ENCODE measurements around the gene RSPH9.
"Not testable (repeated sequence)": the region's sequence is repeated elsewhere in the genome, so short reads cannot be mapped to it uniquely, and the experiment has no call there.

The RSPH9 gene

DNA sequence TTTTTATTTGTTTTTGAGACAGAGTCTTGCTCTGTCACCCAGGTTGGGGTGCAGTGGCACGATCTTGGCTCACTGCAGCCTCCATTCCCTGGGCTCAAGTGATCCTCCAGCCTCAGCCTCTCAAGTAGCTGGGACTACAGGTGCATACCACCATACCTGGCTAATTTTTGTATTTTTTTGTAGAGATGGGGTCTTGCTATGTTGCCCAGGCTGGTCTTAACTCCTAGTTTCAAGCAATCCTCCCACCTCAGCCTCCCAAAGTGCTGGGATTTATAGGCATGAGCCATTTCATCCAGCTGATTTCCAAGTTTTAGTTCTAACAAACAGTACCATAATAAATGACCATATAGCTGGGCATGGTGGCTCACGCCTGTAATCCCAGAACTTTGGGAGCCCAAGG is 8.0 kb downstream of the RSPH9 start:
- not testable (repeated sequence) for H3K79me1 ChIP-seq (ENCODE audit: low read depth, low read length); H2BK120ac ChIP-seq (ENCODE audit: low read depth, low read length); H4K91ac ChIP-seq (ENCODE audit: low read depth, low read length, poor library complexity); H3K18ac ChIP-seq (ENCODE audit: low read length); H4K8ac ChIP-seq (ENCODE audit: low read depth, low read length); DNase-seq (ENCODE audit: low spot score); H3K4ac ChIP-seq (ENCODE audit: low read length); H3K27me3 ChIP-seq (ENCODE audit: control insufficient read depth in 3 of 3, insufficient read depth in 3 of 3, low read depth in 1 of 3, low read length in 3 of 3); H2BK12ac ChIP-seq (ENCODE audit: low read length); H3K14ac ChIP-seq (ENCODE audit: low read length); H2AK5ac ChIP-seq (ENCODE audit: low read depth, low read length); H3K23ac ChIP-seq (ENCODE audit: low read depth, low read length, poor library complexity); H3K9ac ChIP-seq (ENCODE audit: low read depth, low read length, poor library complexity); H3K4me2 ChIP-seq (ENCODE audit: insufficient read depth, low read length, poor library complexity, severe bottlenecking); H3K4me1 ChIP-seq (ENCODE audit: control insufficient read depth in 2 of 2, insufficient read depth in 1 of 2, low read depth in 1 of 2, low read length in 2 of 2); H3K4me3 ChIP-seq (ENCODE audit: low read length in 2 of 2); H3K36me3 ChIP-seq (replicated peaks in 1 of 2; ENCODE audit: control insufficient read depth in 2 of 2, insufficient read depth in 2 of 2, low read length in 2 of 2); H2BK15ac ChIP-seq (ENCODE audit: low read length); H2AFZ ChIP-seq (ENCODE audit: low read length); H3K9me3 ChIP-seq (replicated peaks in 1 of 2; ENCODE audit: control insufficient read depth in 2 of 2, insufficient read depth in 1 of 2, low read depth in 1 of 2, low read length in 2 of 2); H2BK5ac ChIP-seq (ENCODE audit: low read length); H3K27ac ChIP-seq (replicated peaks; ENCODE audit: low read length)
- WGBS, 2 donors (ENCODE audit: extremely low coverage in 2 of 2, insufficient read length in 2 of 2, insufficient replicate concordance in 1 of 2) = no CpG with 5 or more reads among the region's 2 CpGs

DNA sequence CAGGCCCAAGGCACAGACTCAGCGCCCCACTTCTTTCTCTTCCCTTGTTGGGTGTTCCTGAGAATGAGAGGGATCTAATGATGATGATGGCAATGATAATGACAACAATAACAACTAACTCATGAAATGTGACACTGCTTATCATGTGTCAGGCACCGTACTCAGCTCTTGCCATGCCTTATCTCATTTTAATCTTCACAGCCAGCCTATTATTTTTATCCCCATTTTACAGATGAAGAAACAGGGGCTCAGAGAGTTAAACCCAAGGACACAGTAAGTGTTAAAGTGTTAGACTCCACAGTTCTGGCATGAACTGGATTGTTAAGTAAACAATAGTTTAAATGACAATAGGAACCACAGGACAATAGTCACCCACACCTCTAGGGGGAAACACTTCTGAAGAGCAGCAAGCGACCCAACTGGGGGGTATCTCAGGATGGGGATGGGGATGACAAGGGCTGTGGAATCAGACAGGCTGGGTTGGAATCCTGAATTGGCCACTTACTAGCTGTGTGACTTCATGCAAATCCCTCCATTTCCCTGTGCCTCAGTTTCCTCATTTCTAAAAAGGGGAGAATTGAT is 12.5 kb downstream of the RSPH9 start:
- no peak overlapping the region for H3K4ac ChIP-seq (ENCODE audit: low read length)
- no peak for DNase-seq (ENCODE audit: low spot score)
- no peak overlapping the region for H2AFZ ChIP-seq (ENCODE audit: low read length)
- H3K4me2 ChIP-seq (ENCODE audit: insufficient read depth, low read length, poor library complexity, severe bottlenecking) = no peak overlapping the region
- no peak overlapping the region for H2BK120ac ChIP-seq (ENCODE audit: low read depth, low read length)
- peaks cover 0 to 3% of the 10 kb centered on the region in 2 donors for H3K4me1 ChIP-seq (ENCODE audit: control insufficient read depth in 2 of 2, insufficient read depth in 1 of 2, low read depth in 1 of 2, low read length in 2 of 2)
- H3K79me1 ChIP-seq (ENCODE audit: low read depth, low read length) = no peaks in the 10 kb centered on the region
- no peak overlapping the region for H4K91ac ChIP-seq (ENCODE audit: low read depth, low read length, poor library complexity)
- H3K14ac ChIP-seq (ENCODE audit: low read length) = no peak overlapping the region
- H3K23ac ChIP-seq (ENCODE audit: low read depth, low read length, poor library complexity) = no peak overlapping the region
- H3K36me3 ChIP-seq (replicated peaks in 1 of 2; ENCODE audit: control insufficient read depth in 2 of 2, insufficient read depth in 2 of 2, low read length in 2 of 2) = no peaks in the 10 kb centered on the region
- no peak overlapping the region for H3K18ac ChIP-seq (ENCODE audit: low read length)
- no peak overlapping the region for H3K9ac ChIP-seq (ENCODE audit: low read depth, low read length, poor library complexity)
- no peak overlapping the region for H4K8ac ChIP-seq (ENCODE audit: low read depth, low read length)
- H3K4me3 ChIP-seq (ENCODE audit: low read length in 2 of 2) = no peak overlapping the region
- no peaks in the 10 kb centered on the region for H3K27me3 ChIP-seq (ENCODE audit: control insufficient read depth in 3 of 3, insufficient read depth in 3 of 3, low read depth in 1 of 3, low read length in 3 of 3)
- no peak overlapping the region for H2AK5ac ChIP-seq (ENCODE audit: low read depth, low read length)
- peaks cover 0 to 2% of the 10 kb centered on the region in 2 donors for H3K9me3 ChIP-seq (replicated peaks in 1 of 2; ENCODE audit: control insufficient read depth in 2 of 2, insufficient read depth in 1 of 2, low read depth in 1 of 2, low read length in 2 of 2)
- H2BK15ac ChIP-seq (ENCODE audit: low read length) = no peak overlapping the region
- no peak overlapping the region for H3K27ac ChIP-seq (replicated peaks; ENCODE audit: low read length)
- WGBS, 2 donors (ENCODE audit: extremely low coverage in 2 of 2, insufficient read length in 2 of 2, insufficient replicate concordance in 1 of 2) = no CpG with 5 or more reads among the region's 3 CpGs
- H2BK5ac ChIP-seq (ENCODE audit: low read length) = no peak overlapping the region
- no peak overlapping the region for H2BK12ac ChIP-seq (ENCODE audit: low read length)

DNA sequence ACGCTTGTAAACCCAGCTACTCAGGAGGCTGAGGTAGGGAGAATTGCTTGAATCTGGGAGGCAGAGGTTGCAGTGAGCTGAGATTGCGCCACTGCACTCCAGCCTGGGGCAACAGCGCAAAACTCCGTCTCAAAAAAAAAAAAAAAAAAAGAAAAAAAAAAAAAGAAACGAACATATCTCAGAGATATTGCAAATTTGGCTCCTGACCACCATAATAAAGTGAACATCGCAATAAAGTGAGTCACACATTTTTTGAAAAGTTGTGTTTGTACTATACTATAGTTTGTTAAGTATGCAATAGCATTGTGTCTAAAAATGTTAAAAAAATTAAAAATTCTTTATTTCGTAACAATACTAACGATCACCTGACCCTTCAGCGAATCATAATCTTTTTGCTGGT is 13.3 kb downstream of the RSPH9 start:
- no peak overlapping the region for H3K4ac ChIP-seq (ENCODE audit: low read length)
- H2AFZ ChIP-seq (ENCODE audit: low read length) = no peak overlapping the region
- H2BK120ac ChIP-seq (ENCODE audit: low read depth, low read length) = no peak overlapping the region
- no peak overlapping the region for H3K23ac ChIP-seq (ENCODE audit: low read depth, low read length, poor library complexity)
- H4K8ac ChIP-seq (ENCODE audit: low read depth, low read length) = no peak overlapping the region
- H2BK5ac ChIP-seq (ENCODE audit: low read length) = no peak overlapping the region
- no peak overlapping the region for H3K4me3 ChIP-seq (ENCODE audit: low read length in 2 of 2)
- peaks cover 0 to 2% of the 10 kb centered on the region in 2 donors for H3K9me3 ChIP-seq (replicated peaks in 1 of 2; ENCODE audit: control insufficient read depth in 2 of 2, insufficient read depth in 1 of 2, low read depth in 1 of 2, low read length in 2 of 2)
- DNase-seq (ENCODE audit: low spot score) = no peak
- no peak overlapping the region for H3K4me2 ChIP-seq (ENCODE audit: insufficient read depth, low read length, poor library complexity, severe bottlenecking)
- no peak overlapping the region for H3K14ac ChIP-seq (ENCODE audit: low read length)
- no peak overlapping the region for H2AK5ac ChIP-seq (ENCODE audit: low read depth, low read length)
- H3K27ac ChIP-seq (replicated peaks; ENCODE audit: low read length) = no peak overlapping the region
- no CpG with 5 or more reads among the region's 9 CpGs for WGBS, 2 donors (ENCODE audit: extremely low coverage in 2 of 2, insufficient read length in 2 of 2, insufficient replicate concordance in 1 of 2)
- no peaks in the 10 kb centered on the region for H3K27me3 ChIP-seq (ENCODE audit: control insufficient read depth in 3 of 3, insufficient read depth in 3 of 3, low read depth in 1 of 3, low read length in 3 of 3)
- no peak overlapping the region for H2BK15ac ChIP-seq (ENCODE audit: low read length)
- H2BK12ac ChIP-seq (ENCODE audit: low read length) = no peak overlapping the region
- H3K4me1 ChIP-seq (ENCODE audit: control insufficient read depth in 2 of 2, insufficient read depth in 1 of 2, low read depth in 1 of 2, low read length in 2 of 2) = peaks cover 0 to 3% of the 10 kb centered on the region in 2 donors
- H3K9ac ChIP-seq (ENCODE audit: low read depth, low read length, poor library complexity) = no peak overlapping the region
- H3K79me1 ChIP-seq (ENCODE audit: low read depth, low read length) = no peaks in the 10 kb centered on the region
- no peaks in the 10 kb centered on the region for H3K36me3 ChIP-seq (replicated peaks in 1 of 2; ENCODE audit: control insufficient read depth in 2 of 2, insufficient read depth in 2 of 2, low read length in 2 of 2)
- no peak overlapping the region for H4K91ac ChIP-seq (ENCODE audit: low read depth, low read length, poor library complexity)
- H3K18ac ChIP-seq (ENCODE audit: low read length) = no peak overlapping the region

DNA sequence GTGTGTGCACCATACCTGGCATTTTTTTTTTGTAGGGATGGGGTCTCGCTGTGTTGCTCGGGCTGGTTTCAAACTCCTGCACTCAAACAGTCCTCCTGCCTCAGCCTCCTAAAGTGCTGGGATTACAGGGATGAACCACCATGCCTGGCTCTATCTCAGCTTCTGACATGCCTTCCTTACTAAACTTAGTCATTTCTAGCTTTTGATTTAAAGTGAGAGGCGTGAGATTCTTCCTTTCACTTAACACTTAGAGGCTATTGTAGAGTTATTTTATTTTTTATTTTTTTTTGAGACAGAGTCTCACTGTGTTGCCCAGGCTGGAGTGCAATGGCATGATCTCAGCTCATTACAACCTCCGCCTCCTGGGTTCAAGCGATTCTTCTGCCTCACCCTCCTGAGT is 18.1 kb downstream of the RSPH9 start:
- not testable (repeated sequence) for H3K4me1 ChIP-seq (ENCODE audit: control insufficient read depth in 2 of 2, insufficient read depth in 1 of 2, low read depth in 1 of 2, low read length in 2 of 2); H3K14ac ChIP-seq (ENCODE audit: low read length); H3K27me3 ChIP-seq (ENCODE audit: control insufficient read depth in 3 of 3, insufficient read depth in 3 of 3, low read depth in 1 of 3, low read length in 3 of 3); H3K36me3 ChIP-seq (replicated peaks in 1 of 2; ENCODE audit: control insufficient read depth in 2 of 2, insufficient read depth in 2 of 2, low read length in 2 of 2); H3K4ac ChIP-seq (ENCODE audit: low read length); H4K8ac ChIP-seq (ENCODE audit: low read depth, low read length); H2BK120ac ChIP-seq (ENCODE audit: low read depth, low read length); H2BK15ac ChIP-seq (ENCODE audit: low read length); H3K27ac ChIP-seq (replicated peaks; ENCODE audit: low read length); H2BK12ac ChIP-seq (ENCODE audit: low read length); H4K91ac ChIP-seq (ENCODE audit: low read depth, low read length, poor library complexity); H3K9me3 ChIP-seq (replicated peaks in 1 of 2; ENCODE audit: control insufficient read depth in 2 of 2, insufficient read depth in 1 of 2, low read depth in 1 of 2, low read length in 2 of 2); H2BK5ac ChIP-seq (ENCODE audit: low read length); H2AFZ ChIP-seq (ENCODE audit: low read length); H3K23ac ChIP-seq (ENCODE audit: low read depth, low read length, poor library complexity); H3K4me3 ChIP-seq (ENCODE audit: low read length in 2 of 2); DNase-seq (ENCODE audit: low spot score); H3K9ac ChIP-seq (ENCODE audit: low read depth, low read length, poor library complexity); H3K4me2 ChIP-seq (ENCODE audit: insufficient read depth, low read length, poor library complexity, severe bottlenecking); H3K79me1 ChIP-seq (ENCODE audit: low read depth, low read length); H3K18ac ChIP-seq (ENCODE audit: low read length); H2AK5ac ChIP-seq (ENCODE audit: low read depth, low read length)
- no CpG with 5 or more reads among the region's 5 CpGs for WGBS, 2 donors (ENCODE audit: extremely low coverage in 2 of 2, insufficient read length in 2 of 2, insufficient replicate concordance in 1 of 2)
